Measurements from ENCODE around the gene LRCH4.

LRCH4 gene

DNA sequence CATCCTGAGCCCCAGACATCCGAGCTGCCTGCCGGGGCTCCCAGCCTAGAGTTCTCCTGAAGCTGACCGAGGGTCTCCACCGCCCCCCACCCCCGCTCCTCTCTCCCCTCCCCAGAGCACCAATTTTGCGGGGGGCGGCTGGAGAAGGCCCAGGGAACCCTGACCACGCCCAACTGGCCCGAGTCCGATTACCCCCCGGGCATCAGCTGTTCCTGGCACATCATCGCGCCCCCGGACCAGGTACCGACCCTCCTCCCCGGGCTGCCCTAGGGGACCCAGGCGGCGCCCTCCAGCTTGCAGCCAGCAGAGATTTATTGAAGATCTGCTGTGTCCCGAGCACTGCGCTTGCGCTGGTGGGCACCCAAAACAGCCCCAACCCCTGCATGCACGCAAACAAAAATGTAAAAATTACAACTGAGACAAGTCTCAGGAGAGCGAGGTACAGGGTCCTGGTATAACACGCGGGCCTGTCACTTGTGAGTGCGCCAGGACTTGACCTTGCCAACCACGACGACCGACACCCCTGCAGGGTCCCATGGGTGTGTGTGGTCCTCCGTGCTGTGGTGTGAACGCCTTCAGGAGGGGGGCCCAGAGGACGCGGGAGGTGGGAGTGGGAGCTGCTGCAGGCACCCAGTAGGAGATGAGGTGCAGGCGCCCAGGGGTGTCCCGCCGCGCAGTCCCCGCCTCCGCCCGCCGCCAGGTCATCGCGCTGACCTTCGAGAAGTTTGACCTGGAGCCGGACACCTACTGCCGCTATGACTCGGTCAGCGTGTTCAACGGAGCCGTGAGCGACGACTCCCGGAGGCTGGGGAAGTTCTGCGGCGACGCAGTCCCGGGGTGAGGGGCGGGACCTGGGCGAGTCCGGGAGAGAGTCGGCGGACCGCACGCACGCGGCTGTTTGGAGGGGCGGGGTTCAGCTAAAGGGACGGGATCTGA lies 19.3 kb upstream of the LRCH4 start:
- Histone ChIP-seq H3K36me3 (ENCODE audit: insufficient read depth, low read length) (no peaks in the 10 kb centered on the region), H3K9me2 (replicated peaks; ENCODE audit: low read depth, low read length) (no peaks in the 10 kb centered on the region), H3K4me3 (ENCODE audit: low read length, poor library complexity, severe bottlenecking) (peak overlapping the region; percentile 81), H3F3A (ENCODE audit: low read depth) (no peaks in the 10 kb centered on the region), H3K4me1 (ENCODE audit: insufficient read depth, low read length, poor library complexity, severe bottlenecking) (peaks cover 19% of the 10 kb centered on the region), H2AFZ (ENCODE audit: low read length) (peak overlapping the region; percentile 89; the same call in 1 of the 2 replicates), H3K9me3 (ENCODE audit: insufficient read depth, low read depth, low read length) (no peaks in the 10 kb centered on the region), H3K27me3 (ENCODE audit: insufficient read depth, low read length, poor library complexity, severe bottlenecking) (no peaks in the 10 kb centered on the region), H3K9ac (ENCODE audit: low read depth, low read length, poor library complexity, severe bottlenecking) (peak overlapping the region; percentile 79), H3K4me2 (ENCODE audit: low read depth, low read length, poor library complexity, severe bottlenecking) (peak overlapping the region; percentile 69), H4K20me1 (ENCODE audit: insufficient read depth, low read length, poor library complexity, severe bottlenecking) (no peaks in the 10 kb centered on the region), H3K79me2 (ENCODE audit: insufficient read depth, low read length) (peaks cover 6% of the 10 kb centered on the region; the same call in 1 of the 2 replicates)
- TF ChIP-seq EZH2phosphoT487 (IDR thresholded peaks at IDR 0.05; ENCODE audit: borderline replicate concordance), result no peak
- TF ChIP-seq, protein P1, sequence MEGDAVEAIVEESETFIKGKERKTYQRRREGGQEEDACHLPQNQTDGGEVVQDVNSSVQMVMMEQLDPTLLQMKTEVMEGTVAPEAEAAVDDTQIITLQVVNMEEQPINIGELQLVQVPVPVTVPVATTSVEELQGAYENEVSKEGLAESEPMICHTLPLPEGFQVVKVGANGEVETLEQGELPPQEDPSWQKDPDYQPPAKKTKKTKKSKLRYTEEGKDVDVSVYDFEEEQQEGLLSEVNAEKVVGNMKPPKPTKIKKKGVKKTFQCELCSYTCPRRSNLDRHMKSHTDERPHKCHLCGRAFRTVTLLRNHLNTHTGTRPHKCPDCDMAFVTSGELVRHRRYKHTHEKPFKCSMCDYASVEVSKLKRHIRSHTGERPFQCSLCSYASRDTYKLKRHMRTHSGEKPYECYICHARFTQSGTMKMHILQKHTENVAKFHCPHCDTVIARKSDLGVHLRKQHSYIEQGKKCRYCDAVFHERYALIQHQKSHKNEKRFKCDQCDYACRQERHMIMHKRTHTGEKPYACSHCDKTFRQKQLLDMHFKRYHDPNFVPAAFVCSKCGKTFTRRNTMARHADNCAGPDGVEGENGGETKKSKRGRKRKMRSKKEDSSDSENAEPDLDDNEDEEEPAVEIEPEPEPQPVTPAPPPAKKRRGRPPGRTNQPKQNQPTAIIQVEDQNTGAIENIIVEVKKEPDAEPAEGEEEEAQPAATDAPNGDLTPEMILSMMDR (conservative IDR thresholded peaks at IDR 0.05; ENCODE audit: low read length), result no peak

DNA sequence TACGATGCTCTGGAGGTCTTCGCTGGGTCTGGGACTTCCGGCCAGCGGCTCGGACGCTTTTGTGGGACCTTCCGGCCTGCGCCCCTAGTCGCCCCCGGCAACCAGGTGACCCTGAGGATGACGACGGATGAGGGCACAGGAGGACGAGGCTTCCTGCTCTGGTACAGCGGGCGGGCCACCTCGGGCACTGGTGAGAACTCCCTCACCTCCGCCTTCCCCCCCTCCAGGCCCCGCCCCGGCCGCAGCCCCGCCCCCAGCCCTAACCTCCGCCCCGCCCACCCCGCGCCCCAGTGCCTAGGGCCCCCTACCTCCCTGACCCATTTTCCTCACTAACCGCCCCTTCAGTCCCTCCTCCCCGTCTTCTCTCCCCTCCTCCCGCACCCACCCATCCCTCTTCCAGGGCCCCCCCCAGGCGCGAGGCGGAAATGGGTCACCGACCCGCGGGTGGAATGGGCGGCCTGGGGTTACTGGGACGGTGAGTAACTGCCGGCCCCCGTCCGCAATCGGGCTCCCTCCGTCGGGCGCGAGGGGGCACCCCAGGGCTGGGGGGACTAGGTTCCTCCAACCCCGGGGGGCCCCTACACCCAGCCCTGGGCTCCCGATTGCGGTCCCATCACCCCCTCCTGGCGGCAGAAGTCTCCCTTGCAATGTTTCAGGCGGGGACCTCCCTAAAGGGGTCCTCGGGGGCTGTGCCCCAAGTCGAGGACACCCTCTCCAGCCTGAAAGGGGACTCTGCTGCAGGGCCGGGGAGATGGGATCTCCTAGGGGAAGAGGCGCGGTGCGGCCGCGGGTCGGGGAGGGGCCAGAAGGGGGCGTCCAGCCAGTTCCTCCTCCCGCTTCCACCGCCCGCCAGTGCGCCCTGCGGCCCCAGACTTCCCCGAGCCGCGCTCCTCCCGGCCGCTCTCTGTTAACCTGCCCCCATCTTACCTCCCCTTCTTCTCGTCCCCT lies 18.4 kb upstream of the LRCH4 start:
- peak overlapping the region; percentile 89 for H2AFZ ChIP-seq (ENCODE audit: low read length)
- peak overlapping the region; percentile 81 for H3K4me3 ChIP-seq (ENCODE audit: low read length, poor library complexity, severe bottlenecking)
- no peak for TF ChIP-seq EZH2phosphoT487 (IDR thresholded peaks at IDR 0.05; ENCODE audit: borderline replicate concordance)
- TF ChIP-seq, protein P1 (conservative IDR thresholded peaks at IDR 0.05; ENCODE audit: low read length), result peak; percentile 65
- peak overlapping the region; percentile 86 for H3K4me2 ChIP-seq (ENCODE audit: low read depth, low read length, poor library complexity, severe bottlenecking)
- H3K9ac ChIP-seq (ENCODE audit: low read depth, low read length, poor library complexity, severe bottlenecking), result peak overlapping the region; percentile 79
- H3F3A ChIP-seq (ENCODE audit: low read depth), result no peaks in the 10 kb centered on the region
- no peaks in the 10 kb centered on the region for H4K20me1 ChIP-seq (ENCODE audit: insufficient read depth, low read length, poor library complexity, severe bottlenecking)
- H3K27me3 ChIP-seq (ENCODE audit: insufficient read depth, low read length, poor library complexity, severe bottlenecking), result no peaks in the 10 kb centered on the region
- H3K9me2 ChIP-seq (replicated peaks; ENCODE audit: low read depth, low read length), result no peaks in the 10 kb centered on the region
- H3K9me3 ChIP-seq (ENCODE audit: insufficient read depth, low read depth, low read length), result no peaks in the 10 kb centered on the region
- peaks cover 19% of the 10 kb centered on the region for H3K4me1 ChIP-seq (ENCODE audit: insufficient read depth, low read length, poor library complexity, severe bottlenecking)
- H3K36me3 ChIP-seq (ENCODE audit: insufficient read depth, low read length), result no peaks in the 10 kb centered on the region
- H3K79me2 ChIP-seq (ENCODE audit: insufficient read depth, low read length), result peaks cover 6% of the 10 kb centered on the region; the same call in 1 of the 2 replicates

DNA sequence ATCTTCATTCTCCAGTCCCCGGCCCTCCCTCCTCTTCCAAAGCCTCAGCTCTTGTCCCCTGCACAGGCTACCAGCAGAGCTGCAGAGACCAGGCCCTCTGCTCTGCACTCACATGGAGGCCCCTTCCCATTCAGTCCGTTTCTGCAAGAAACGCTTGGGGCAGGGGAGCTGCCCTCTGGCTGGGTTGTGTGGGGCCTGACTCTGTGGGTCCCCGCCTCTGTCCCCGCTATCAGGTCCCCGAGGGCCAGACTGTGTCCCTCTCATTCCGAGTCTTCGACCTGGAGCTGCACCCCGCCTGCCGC lies 17.7 kb upstream of the LRCH4 start:
- H3K9ac ChIP-seq (ENCODE audit: low read depth, low read length, poor library complexity, severe bottlenecking), result peak overlapping the region; percentile 79
- peaks cover 20% of the 10 kb centered on the region for H3K4me1 ChIP-seq (ENCODE audit: insufficient read depth, low read length, poor library complexity, severe bottlenecking)
- peak overlapping the region; percentile 86 for H3K4me2 ChIP-seq (ENCODE audit: low read depth, low read length, poor library complexity, severe bottlenecking)
- no peaks in the 10 kb centered on the region for H3K9me2 ChIP-seq (replicated peaks; ENCODE audit: low read depth, low read length)
- no peaks in the 10 kb centered on the region for H3K27me3 ChIP-seq (ENCODE audit: insufficient read depth, low read length, poor library complexity, severe bottlenecking)
- H3K4me3 ChIP-seq (ENCODE audit: low read length, poor library complexity, severe bottlenecking), result peak overlapping the region; percentile 81
- H3K9me3 ChIP-seq (ENCODE audit: insufficient read depth, low read depth, low read length), result no peaks in the 10 kb centered on the region
- H4K20me1 ChIP-seq (ENCODE audit: insufficient read depth, low read length, poor library complexity, severe bottlenecking), result no peaks in the 10 kb centered on the region
- peak overlapping the region; percentile 89 for H2AFZ ChIP-seq (ENCODE audit: low read length)
- TF ChIP-seq, protein P1 (conservative IDR thresholded peaks at IDR 0.05; ENCODE audit: low read length), result no peak
- TF ChIP-seq EZH2phosphoT487 (IDR thresholded peaks at IDR 0.05; ENCODE audit: borderline replicate concordance), result no peak
- peaks cover 6% of the 10 kb centered on the region; the same call in 1 of the 2 replicates for H3K79me2 ChIP-seq (ENCODE audit: insufficient read depth, low read length)
- H3F3A ChIP-seq (ENCODE audit: low read depth), result no peaks in the 10 kb centered on the region
- H3K36me3 ChIP-seq (ENCODE audit: insufficient read depth, low read length), result no peaks in the 10 kb centered on the region

Measured in Loucy (cell line).